Measurements from ENCODE around the gene CEP55. TPM values are rescaled to one million over a fixed set of nuclear protein-coding genes. Genes with fewer than 3 reads are reported as not detected.

The CEP55 gene
- total RNA-seq, 2 donors from 2014 or later = 61.3 to 85.1 TPM

- Mint-ChIP-seq H3K27ac (no peak overlapping the region), H3K36me3 (no peaks in the 10 kb centered on the region), H3K9me3 (no peaks in the 10 kb centered on the region)
- ATAC-seq = no peak
- DNase-seq (ENCODE audit: low spot score in 2 of 2) = no peak
Measured at GRCh38 chr10:93488956-93489528, 7.4 kb upstream of the CEP55 start.

GRCh38 chr10:93491602-93492121, 4.8 kb upstream of the CEP55 start:
- H3K9me3 Mint-ChIP-seq = no peaks in the 10 kb centered on the region
- H3K27ac Mint-ChIP-seq = no peak overlapping the region
- ATAC-seq = no peak
- no peak for DNase-seq (ENCODE audit: low spot score in 2 of 2)
- peaks cover under 1% of the 10 kb centered on the region in 2 donors for H3K36me3 Mint-ChIP-seq

GRCh38 chr10:93493162-93493561, 3.2 kb upstream of the CEP55 start:
- peaks cover 8 to 15% of the 10 kb centered on the region in 2 donors for H3K36me3 Mint-ChIP-seq
- DNase-seq (ENCODE audit: low spot score in 2 of 2) = no peak
- H3K27ac Mint-ChIP-seq = no peak overlapping the region
- no peaks in the 10 kb centered on the region for H3K9me3 Mint-ChIP-seq
- no peak for ATAC-seq

GRCh38 chr10:93494494-93494893, 1.9 kb upstream of the CEP55 start:
- no peak for ATAC-seq
- Mint-ChIP-seq H3K27ac (no peak overlapping the region), H3K36me3 (peaks cover 8 to 20% of the 10 kb centered on the region in 2 donors), H3K9me3 (no peaks in the 10 kb centered on the region)
- no peak for DNase-seq (ENCODE audit: low spot score in 2 of 2)

- H3K27ac Mint-ChIP-seq = peak overlapping the region; percentile 74 to 91
- ATAC-seq (peak; percentile 13 to 15), DNase-seq (ENCODE audit: low spot score in 2 of 2) (no peak)
- no peaks in the 10 kb centered on the region for H3K9me3 Mint-ChIP-seq
- H3K36me3 Mint-ChIP-seq = peaks cover 8 to 33% of the 10 kb centered on the region in 2 donors
Measured at GRCh38 chr10:93495654-93496321, 624 bp upstream of the CEP55 start.

- Mint-ChIP-seq H3K27ac (peak overlapping the region; percentile 69 to 91), H3K36me3 (peaks cover 12 to 52% of the 10 kb centered on the region in 2 donors), H3K9me3 (no peaks in the 10 kb centered on the region)
- ATAC-seq = no peak
- no peak for DNase-seq (ENCODE audit: low spot score in 2 of 2)
Measured at GRCh38 chr10:93498166-93498565, 1.8 kb downstream of the CEP55 start.

- peaks cover 15 to 72% of the 10 kb centered on the region in 2 donors for H3K36me3 Mint-ChIP-seq
- no peaks in the 10 kb centered on the region for H3K9me3 Mint-ChIP-seq
- no peak for ATAC-seq
- H3K27ac Mint-ChIP-seq = no peak overlapping the region
- DNase-seq (ENCODE audit: low spot score in 2 of 2) = no peak
Measured at GRCh38 chr10:93501650-93502049, 5.2 kb downstream of the CEP55 start.

- H3K9me3 Mint-ChIP-seq = no peaks in the 10 kb centered on the region
- ATAC-seq (peak in 1 of 2 donors; percentile 35), DNase-seq (ENCODE audit: low spot score in 2 of 2) (no peak)
- H3K27ac Mint-ChIP-seq = no peak overlapping the region
- peaks cover 7 to 67% of the 10 kb centered on the region in 2 donors for H3K36me3 Mint-ChIP-seq
Measured at GRCh38 chr10:93503075-93503474, 6.7 kb downstream of the CEP55 start.

- H3K27ac Mint-ChIP-seq = no peak overlapping the region
- no peaks in the 10 kb centered on the region for H3K9me3 Mint-ChIP-seq
- DNase-seq (ENCODE audit: low spot score in 2 of 2) (no peak), ATAC-seq (no peak)
- H3K36me3 Mint-ChIP-seq = peaks cover 7 to 56% of the 10 kb centered on the region in 2 donors
Measured at GRCh38 chr10:93505075-93505474, 8.7 kb downstream of the CEP55 start.

- no peak overlapping the region for H3K27ac Mint-ChIP-seq
- no peak for ATAC-seq
- H3K9me3 Mint-ChIP-seq = no peaks in the 10 kb centered on the region
Measured at GRCh38 chr10:93509816-93510215, 13.4 kb downstream of the CEP55 start.

GRCh38 chr10:93512565-93512964, 16.2 kb downstream of the CEP55 start:
- ATAC-seq = no peak
- no peak for DNase-seq (ENCODE audit: low spot score in 2 of 2)
- no peaks in the 10 kb centered on the region for H3K9me3 Mint-ChIP-seq
- no peak overlapping the region for H3K27ac Mint-ChIP-seq
- H3K36me3 Mint-ChIP-seq = peaks cover 10 to 32% of the 10 kb centered on the region in 2 donors

More at GRCh38 chr10:93509816-93510215, 13.4 kb downstream of the CEP55 start:
- peaks cover 0 to 14% of the 10 kb centered on the region in 2 donors for H3K36me3 Mint-ChIP-seq
- no peak for DNase-seq (ENCODE audit: low spot score in 2 of 2)

GRCh38 chr10:93513091-93513490, 16.7 kb downstream of the CEP55 start:
- H3K9me3 Mint-ChIP-seq = no peaks in the 10 kb centered on the region
- DNase-seq (ENCODE audit: low spot score in 2 of 2) (no peak), ATAC-seq (no peak)
- H3K27ac Mint-ChIP-seq = no peak overlapping the region
- H3K36me3 Mint-ChIP-seq = peaks cover 10 to 27% of the 10 kb centered on the region in 2 donors

GRCh38 chr10:93514521-93514920, 18.1 kb downstream of the CEP55 start:
- DNase-seq (ENCODE audit: low spot score in 2 of 2) (no peak), ATAC-seq (no peak)
- peaks cover 23 to 38% of the 10 kb centered on the region in 2 donors for H3K36me3 Mint-ChIP-seq
- no peak overlapping the region for H3K27ac Mint-ChIP-seq
- H3K9me3 Mint-ChIP-seq = no peaks in the 10 kb centered on the region

GRCh38 chr10:93515071-93516005, 18.9 kb downstream of the CEP55 start:
- Mint-ChIP-seq H3K9me3 (no peaks in the 10 kb centered on the region), H3K36me3 (peaks cover 28 to 44% of the 10 kb centered on the region in 2 donors)
- no peak for ATAC-seq

GRCh38 chr10:93516006-93516380, 19.6 kb downstream of the CEP55 start:
- ATAC-seq (no peak), DNase-seq (ENCODE audit: low spot score in 2 of 2) (no peak)
- peaks cover 30 to 47% of the 10 kb centered on the region in 2 donors for H3K36me3 Mint-ChIP-seq
- no peaks in the 10 kb centered on the region for H3K9me3 Mint-ChIP-seq
- H3K27ac Mint-ChIP-seq = no peak overlapping the region

More at GRCh38 chr10:93515071-93516005, 18.9 kb downstream of the CEP55 start:
- no peak overlapping the region for H3K27ac Mint-ChIP-seq
- DNase-seq (ENCODE audit: low spot score in 2 of 2) = no peak

GRCh38 chr10:93518531-93518930, 22.1 kb downstream of the CEP55 start:
- DNase-seq (ENCODE audit: low spot score in 2 of 2) (no peak), ATAC-seq (no peak)
- H3K9me3 Mint-ChIP-seq = peaks cover 0 to 4% of the 10 kb centered on the region in 2 donors
- H3K36me3 Mint-ChIP-seq = peaks cover 43 to 60% of the 10 kb centered on the region in 2 donors
- H3K27ac Mint-ChIP-seq = no peak overlapping the region

- no peaks in the 10 kb centered on the region for H3K9me3 Mint-ChIP-seq
- ATAC-seq = no peak
- H3K36me3 Mint-ChIP-seq = no peaks in the 10 kb centered on the region
- no peak for DNase-seq (ENCODE audit: low spot score in 2 of 2)
- H3K27ac Mint-ChIP-seq = no peak overlapping the region
Measured at GRCh38 chr10:93535293-93535692, 38.9 kb downstream of the CEP55 start.
